ENCODE measurements around the gene BLOC1S4.
"Not testable (repeated sequence)": the region's sequence is repeated elsewhere in the genome, so short reads cannot be mapped to it uniquely, and the experiment has no call there.

BLOC1S4 gene

GRCh38 chr4:6716018-6716911, at the start of gene BLOC1S4:
BLOC1S4 (plus strand) TSS chr4:6716174; CDS start chr4:6716210, 36 bp downstream.
- DNase-seq = peak; percentile 88

- DNase-seq = no peak
These were observed 47.6 kb upstream of the BLOC1S4 start for GRCh38 chr4:6668391-6668790.

GRCh38 chr4:6671648-6672047, 44.3 kb upstream of the BLOC1S4 start:
- DNase-seq = no peak

- DNase-seq = no peak
These were observed 43.8 kb upstream of the BLOC1S4 start for GRCh38 chr4:6672131-6672530.

- not testable (repeated sequence) for DNase-seq
These were observed 43.3 kb upstream of the BLOC1S4 start for GRCh38 chr4:6672541-6673190.

- not testable (repeated sequence) for DNase-seq
These were observed 42.7 kb upstream of the BLOC1S4 start for GRCh38 chr4:6673191-6673659.

- DNase-seq = peak; percentile 88
These were observed 42.1 kb upstream of the BLOC1S4 start for GRCh38 chr4:6673660-6674499.

GRCh38 chr4:6674500-6675149, 41.3 kb upstream of the BLOC1S4 start:
- peak; percentile 59 for DNase-seq

- no peak for DNase-seq
These were observed 39.0 kb upstream of the BLOC1S4 start for GRCh38 chr4:6676722-6677558.

GRCh38 chr4:6680372-6681034, 35.5 kb upstream of the BLOC1S4 start:
- DNase-seq = no peak

GRCh38 chr4:6681191-6681590, 34.8 kb upstream of the BLOC1S4 start:
- DNase-seq = no peak

- DNase-seq = no peak
These were observed 32.9 kb upstream of the BLOC1S4 start for GRCh38 chr4:6682862-6683590.

GRCh38 chr4:6684656-6685055, 31.3 kb upstream of the BLOC1S4 start:
- no peak for DNase-seq

- DNase-seq = no peak
These were observed 29.7 kb upstream of the BLOC1S4 start for GRCh38 chr4:6686104-6686787.

- no peak for DNase-seq
These were observed 27.8 kb upstream of the BLOC1S4 start for GRCh38 chr4:6687947-6688878.

- no peak for DNase-seq
These were observed 27.0 kb upstream of the BLOC1S4 start for GRCh38 chr4:6688879-6689505.

GRCh38 chr4:6689506-6689960, 26.4 kb upstream of the BLOC1S4 start:
- no peak for DNase-seq

GRCh38 chr4:6692379-6692778, 23.6 kb upstream of the BLOC1S4 start:
- no peak for DNase-seq
